Duodenal mucosa (tissue), 2 donors: ENCODE results near the gene CCDC181.

ENCODE experiments used
- H3K27ac ChIP-seq: one replicate; pipeline ENCODE4 v1.7.0; 2013; ENCODE audit warnings: low read depth, low read length
- H3K27me3 ChIP-seq, 2 donors: one replicate each; pipeline ENCODE4 v1.7.0; 2013; ENCODE audit warnings: low read length in 2 of 2, control low read depth in 1 of 2; ENCODE audit not compliant: insufficient read depth in 2 of 2, control insufficient read depth in 1 of 2
- H3K36me3 ChIP-seq, 2 donors: one replicate each; pipeline ENCODE4 v1.7.0; 2013; ENCODE audit warnings: low read length in 2 of 2, control low read depth in 1 of 2; ENCODE audit not compliant: insufficient read depth in 2 of 2, control insufficient read depth in 1 of 2
- H3K4me1 ChIP-seq, 2 donors: one replicate each; pipeline ENCODE4 v1.7.0; 2013; ENCODE audit warnings: low read length in 2 of 2, control low read depth in 1 of 2; ENCODE audit not compliant: insufficient read depth in 2 of 2, control insufficient read depth in 1 of 2
- H3K4me3 ChIP-seq, 2 donors: one replicate each; pipeline ENCODE4 v1.7.0; 2013; ENCODE audit warnings: low read length in 2 of 2, low read depth in 1 of 2
- H3K9ac ChIP-seq, 2 donors: one replicate each; pipeline ENCODE4 v1.7.0; 2013; ENCODE audit warnings: low read length in 2 of 2, low read depth in 1 of 2
- H3K9me3 ChIP-seq, 2 donors: one replicate each; pipeline ENCODE4 v1.7.0; 2013; ENCODE audit warnings: low read length in 2 of 2, control low read depth in 1 of 2; ENCODE audit not compliant: control insufficient read depth in 1 of 2

Gene CCDC181

DNA sequence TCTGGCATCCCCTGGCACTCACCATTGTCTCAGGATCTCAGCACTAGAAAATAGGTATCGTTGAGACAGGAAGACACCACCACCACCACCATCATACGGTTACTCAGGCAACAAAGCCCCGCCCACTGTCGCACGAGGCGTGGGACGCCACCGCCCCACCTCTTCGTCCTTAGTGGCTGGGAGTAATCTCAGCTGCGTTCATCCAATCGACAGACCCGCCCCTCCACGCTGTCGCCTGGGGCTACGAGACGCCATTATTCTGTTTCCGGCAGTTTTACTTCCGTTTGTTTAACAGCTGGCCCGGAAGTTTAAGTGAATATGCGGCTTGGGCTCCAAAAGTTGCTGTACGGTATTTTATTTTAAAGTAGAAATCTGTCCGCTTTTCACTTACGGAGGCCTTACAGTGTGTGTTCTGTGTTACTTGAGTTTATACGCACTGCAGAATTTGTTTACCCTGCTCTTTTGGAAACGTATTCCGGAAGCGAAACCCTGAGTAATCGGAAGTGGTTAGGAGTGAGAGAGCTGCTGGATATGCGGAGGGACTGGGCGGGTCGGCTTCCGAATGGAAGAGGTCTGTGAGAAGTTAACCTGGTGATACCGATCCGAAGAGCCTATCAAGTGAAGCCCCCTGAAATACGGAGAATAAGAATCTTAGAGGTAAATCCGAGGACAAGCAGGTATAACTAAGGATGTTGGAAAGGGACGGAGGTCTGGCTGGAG is 59.4 kb downstream of the CCDC181 start, which contains the start of the genes BLZF1 and NME7:
Gene BLZF1 (plus strand): TSS at position 510 of the 720 bp plus-strand sequence. CDS start 1,328 bp downstream, outside the sequence.
Gene NME7 (minus strand): TSS at position 112 of the 720 bp plus-strand sequence. CDS start 87 bp downstream, at position 25.
- peak within 1 kb of the TSS; percentile 69 for H3K27ac ChIP-seq
- H3K4me3 ChIP-seq, result peak within 1 kb of the TSS; percentile 96 to 97
- H3K4me1 ChIP-seq, result peaks cover 12 to 21% of the 10 kb centered on the region in 2 donors
- peak within 1 kb of the TSS; percentile 67 to 86 for H3K9ac ChIP-seq
- peaks cover 4 to 8% of the 10 kb centered on the region in 2 donors for H3K36me3 ChIP-seq
- H3K9me3 ChIP-seq, result no peaks in the 10 kb centered on the region
- H3K27me3 ChIP-seq, result no peaks in the 10 kb centered on the region

DNA sequence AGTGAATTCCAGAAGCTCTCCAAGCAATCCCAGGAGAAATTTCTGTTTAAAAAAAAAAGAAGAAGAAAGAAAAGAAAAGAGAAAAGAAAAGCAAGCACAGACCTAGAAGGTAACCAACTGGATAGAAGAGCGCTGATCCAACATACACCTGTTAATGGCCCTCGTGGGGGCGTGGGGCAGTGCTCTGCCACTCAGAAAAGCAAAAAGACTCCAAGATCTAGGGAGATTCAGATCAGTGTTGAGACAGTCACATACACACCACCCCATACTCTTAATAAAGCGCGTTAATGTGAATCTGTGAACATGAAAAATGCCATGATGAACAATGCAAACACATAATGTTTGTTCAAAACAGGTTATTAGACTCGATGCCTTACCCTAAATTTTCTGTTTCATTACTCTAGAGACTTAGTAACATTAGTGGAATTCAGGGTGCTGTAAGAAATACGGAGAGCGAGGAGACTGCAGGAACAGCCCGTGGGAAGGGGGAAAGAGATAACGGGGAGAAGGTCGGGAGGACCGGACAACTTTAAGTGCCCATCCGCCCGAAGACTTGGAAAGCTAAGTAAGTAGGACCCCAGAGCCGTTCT is 60.1 kb downstream of the CCDC181 start:
- Histone ChIP-seq H3K9ac (peak overlapping the region; percentile 61 to 71), H3K4me1 (peaks cover 12 to 21% of the 10 kb centered on the region in 2 donors), H3K36me3 (peaks cover 4 to 8% of the 10 kb centered on the region in 2 donors), H3K9me3 (no peaks in the 10 kb centered on the region), H3K27me3 (no peaks in the 10 kb centered on the region), H3K4me3 (peak overlapping the region; percentile 96 to 97), H3K27ac (no peak overlapping the region)

DNA sequence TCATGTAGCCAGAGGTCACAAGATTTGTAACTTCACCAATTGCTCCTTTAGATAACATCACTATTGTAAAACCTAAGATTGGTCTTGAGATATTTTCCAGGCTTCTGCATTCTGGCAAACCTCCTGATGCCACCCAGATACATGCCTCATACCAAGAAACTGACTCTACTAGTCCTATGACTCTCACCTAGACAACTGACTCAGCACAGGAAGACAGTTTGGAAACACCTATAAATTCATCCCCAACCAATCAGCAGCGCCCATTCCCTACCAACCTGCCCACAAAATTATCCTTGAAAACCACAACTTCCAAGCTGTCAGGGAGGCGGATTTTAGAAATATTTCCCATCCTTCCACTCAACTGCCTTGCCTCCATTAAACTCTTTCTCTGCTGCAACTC is 62.3 kb downstream of the CCDC181 start:
- no peaks in the 10 kb centered on the region for H3K9me3 ChIP-seq
- H3K36me3 ChIP-seq, result peaks cover 0 to 2% of the 10 kb centered on the region in 2 donors
- no peak overlapping the region for H3K4me3 ChIP-seq

DNA sequence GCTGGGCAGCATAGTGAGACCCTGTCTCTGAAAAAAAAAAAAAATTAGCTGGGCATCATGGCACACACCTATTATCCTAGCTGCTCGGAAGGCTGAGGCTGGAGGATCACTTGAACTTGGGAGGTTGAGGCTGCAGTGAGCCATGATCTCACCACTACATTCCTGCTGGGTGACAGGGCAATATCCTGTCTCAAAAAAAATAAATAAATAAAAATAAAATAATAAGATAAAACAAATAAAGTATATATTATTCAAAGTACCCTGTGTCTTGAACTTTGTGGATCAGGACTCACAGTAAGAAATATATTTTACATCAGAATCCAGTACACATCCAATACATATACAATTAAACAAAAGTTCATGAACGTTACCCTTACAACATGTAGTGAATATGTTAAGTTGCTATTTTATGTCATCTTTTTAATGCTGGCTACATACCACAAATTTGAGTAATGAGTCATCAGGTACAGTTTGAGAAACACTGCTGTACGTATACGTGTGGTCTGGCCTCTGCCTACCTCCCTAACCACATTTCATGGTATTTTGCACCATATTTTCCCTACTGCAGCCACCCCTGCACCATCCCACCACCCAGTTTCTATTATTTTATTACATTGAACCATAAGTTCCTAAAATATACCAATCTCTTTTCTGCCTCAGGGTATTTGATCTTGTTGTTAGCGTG is 64.1 kb downstream of the CCDC181 start:
- Histone ChIP-seq H3K27me3 (no peaks in the 10 kb centered on the region), H3K9ac (no peak overlapping the region), H3K9me3 (no peaks in the 10 kb centered on the region), H3K27ac (no peak overlapping the region), H3K4me1 (peaks cover 4 to 7% of the 10 kb centered on the region in 2 donors), H3K4me3 (no peak overlapping the region), H3K36me3 (no peaks in the 10 kb centered on the region)

More for the DNA sequence above, 62.3 kb downstream of the CCDC181 start:
- Histone ChIP-seq H3K4me1 (peaks cover 7 to 13% of the 10 kb centered on the region in 2 donors), H3K27me3 (no peaks in the 10 kb centered on the region), H3K27ac (no peak overlapping the region), H3K9ac (no peak overlapping the region)

- H3K27me3 ChIP-seq, result no peaks in the 10 kb centered on the region
- H3K27ac ChIP-seq, result no peak overlapping the region
- H3K4me3 ChIP-seq, result no peak overlapping the region
- H3K9me3 ChIP-seq, result no peaks in the 10 kb centered on the region
- H3K9ac ChIP-seq, result no peak overlapping the region
- no peaks in the 10 kb centered on the region for H3K36me3 ChIP-seq
- peaks cover 0 to 4% of the 10 kb centered on the region in 2 donors for H3K4me1 ChIP-seq
These were observed 66.0 kb downstream of the CCDC181 start for GRCh38 chr1:169361281-169361680.

GRCh38 chr1:169360415-169360814 is 66.9 kb downstream of the CCDC181 start:
- no peaks in the 10 kb centered on the region for H3K36me3 ChIP-seq
- H3K9me3 ChIP-seq, result no peaks in the 10 kb centered on the region
- no peaks in the 10 kb centered on the region for H3K27me3 ChIP-seq
- no peak overlapping the region for H3K4me3 ChIP-seq
- no peak overlapping the region for H3K9ac ChIP-seq
- peaks cover 0 to 4% of the 10 kb centered on the region in 2 donors for H3K4me1 ChIP-seq
- no peak overlapping the region for H3K27ac ChIP-seq

DNA sequence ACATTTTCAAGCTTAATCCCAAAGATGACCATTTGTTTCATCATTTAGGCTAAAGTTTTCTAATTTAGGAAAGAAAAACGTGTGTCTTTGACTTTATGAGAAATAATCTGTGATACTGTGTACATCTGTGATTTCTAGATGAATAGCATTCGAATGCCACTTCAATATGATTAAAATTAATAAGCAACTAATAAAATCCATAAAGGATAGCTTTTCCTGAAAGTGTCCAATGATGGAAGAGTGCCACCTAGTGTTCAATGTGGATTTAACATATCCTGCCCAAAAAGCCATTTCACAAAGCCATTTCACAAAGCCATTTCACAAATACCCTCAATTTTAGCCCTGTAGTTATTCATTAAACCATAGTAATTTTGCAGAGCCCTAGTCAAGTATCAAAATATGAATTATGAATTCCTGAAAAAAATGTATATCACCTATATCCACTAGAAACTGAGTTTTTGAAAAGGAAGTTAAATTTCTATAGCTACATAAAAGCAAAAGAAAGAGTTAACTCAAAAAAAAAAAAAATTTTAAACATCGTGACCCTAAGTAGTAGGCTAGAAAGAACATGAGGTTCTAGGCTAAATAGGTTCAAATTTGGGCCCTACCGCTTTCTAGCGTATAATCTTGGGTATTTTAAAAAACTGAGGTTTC is 78.8 kb downstream of the CCDC181 start:
- no peak overlapping the region for H3K4me3 ChIP-seq
- H3K4me1 ChIP-seq, result peaks cover 4 to 9% of the 10 kb centered on the region in 2 donors
- no peak overlapping the region for H3K27ac ChIP-seq
- no peak overlapping the region for H3K9ac ChIP-seq
- H3K9me3 ChIP-seq, result no peaks in the 10 kb centered on the region
- H3K27me3 ChIP-seq, result no peaks in the 10 kb centered on the region
- no peaks in the 10 kb centered on the region for H3K36me3 ChIP-seq

GRCh38 chr1:169347688-169348382 is 79.4 kb downstream of the CCDC181 start:
- Histone ChIP-seq H3K4me1 (peaks cover 4 to 9% of the 10 kb centered on the region in 2 donors), H3K9me3 (no peaks in the 10 kb centered on the region), H3K27me3 (no peaks in the 10 kb centered on the region), H3K27ac (no peak overlapping the region), H3K9ac (no peak overlapping the region), H3K4me3 (no peak overlapping the region), H3K36me3 (no peaks in the 10 kb centered on the region)

DNA sequence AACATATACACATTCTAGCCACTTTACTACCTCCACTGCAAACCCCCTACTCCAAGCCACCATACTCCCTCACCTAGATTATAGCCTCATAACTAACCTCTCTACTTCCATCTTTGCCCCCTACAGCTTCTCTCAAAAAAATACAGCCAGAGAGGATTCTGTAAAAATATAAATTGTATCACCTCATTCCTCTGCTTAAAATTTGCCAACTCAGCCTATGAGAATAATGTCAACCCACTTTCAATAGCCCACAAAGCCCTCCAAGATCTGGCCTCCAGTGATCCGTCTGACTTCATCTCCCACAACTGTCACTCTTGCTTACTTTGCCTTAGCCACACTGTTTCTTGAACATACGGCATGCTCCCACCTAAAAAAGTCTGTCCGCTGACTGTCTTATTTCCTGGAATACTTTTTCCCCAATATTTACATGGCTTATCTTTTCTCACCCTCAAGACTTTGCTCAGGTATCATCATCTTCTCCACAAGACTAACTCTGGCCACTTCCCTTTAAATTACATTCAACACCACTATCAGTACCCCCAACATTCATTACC is 81.2 kb downstream of the CCDC181 start:
- Histone ChIP-seq H3K4me3 (no peak overlapping the region), H3K27ac (no peak overlapping the region), H3K9me3 (peaks cover 0 to 3% of the 10 kb centered on the region in 2 donors), H3K27me3 (no peaks in the 10 kb centered on the region), H3K4me1 (peaks cover 4 to 9% of the 10 kb centered on the region in 2 donors), H3K36me3 (no peaks in the 10 kb centered on the region), H3K9ac (no peak overlapping the region)
